Keratinocyte (primary cell): Measurements from ENCODE around the gene CCDC9. TPM values are rescaled to one million over a fixed set of nuclear protein-coding genes. Genes with fewer than 3 reads are reported as not detected.

ENCODE experiments used
- DNase-seq: peaks from one replicate; pipeline ENCODE4 v3.0.0-alpha.2; 2011; ENCODE audit warnings: low read depth, missing footprints, low spot score
- FAIRE-seq: peaks from 2 replicates; lab custom pipeline; 2011; peaks lifted over from hg19 to GRCh38; lab: Jason Lieb, UNC
- H2AFZ ChIP-seq: 2 replicates; pipeline ENCODE4 v1.6.0; 2012; ENCODE audit warnings: low read length, control low read depth, inconsistent platforms; ENCODE audit not compliant: control insufficient read depth
- H3K27ac ChIP-seq: 2 replicates; pipeline ENCODE4 v1.5.1; 2011; ENCODE audit warnings: low read length; ENCODE audit not compliant: control insufficient read depth, insufficient read depth
- H3K27me3 ChIP-seq: 3 replicates; pipeline ENCODE4 v1.6.0; 2011; ENCODE audit warnings: low read length; ENCODE audit not compliant: control insufficient read depth, insufficient read depth; ENCODE audit errors: extremely low read depth
- H3K36me3 ChIP-seq, 2 experiments: 2 replicates in 1 of 2; 3 replicates in 1 of 2; pipeline ENCODE4 v1.5.1; 2011; ENCODE audit warnings: low read length in 2 of 2, mild to moderate bottlenecking in 1 of 2; ENCODE audit not compliant: control insufficient read depth in 2 of 2, insufficient read depth in 2 of 2; ENCODE audit errors: extremely low read depth in 1 of 2
- H3K4me1 ChIP-seq: 3 replicates; pipeline ENCODE4 v1.5.1; 2011; ENCODE audit warnings: low read length; ENCODE audit not compliant: control insufficient read depth, insufficient read depth; ENCODE audit errors: extremely low read depth
- H3K4me2 ChIP-seq: 3 replicates; pipeline ENCODE4 v1.6.0; 2011; ENCODE audit warnings: low read depth, low read length; ENCODE audit not compliant: control insufficient read depth, insufficient read depth; ENCODE audit errors: extremely low read depth
- H3K4me3 ChIP-seq, 3 experiments: fragments of 200-600 bp in 1 of 3; sonication (generic) in 1 of 3; 2 replicates in 2 of 3; 3 replicates in 1 of 3; pipeline ENCODE4 v1.5.1; 2011 to 2016; ENCODE audit warnings: low read length in 3 of 3, mild to moderate bottlenecking in 3 of 3, control low read depth in 2 of 3, inconsistent platforms in 1 of 3, low read depth in 1 of 3, mixed read lengths in 1 of 3, mixed run types in 1 of 3, moderate library complexity in 1 of 3; ENCODE audit not compliant: control insufficient read depth in 2 of 3, insufficient read depth in 2 of 3; ENCODE audit errors: extremely low read depth in 1 of 3
- H3K79me2 ChIP-seq: 2 replicates; pipeline ENCODE4 v1.6.0; 2012; ENCODE audit warnings: low read length; ENCODE audit not compliant: control insufficient read depth, insufficient read depth
- H3K9ac ChIP-seq: 3 replicates; pipeline ENCODE4 v1.6.0; 2011; ENCODE audit warnings: low read length; ENCODE audit not compliant: control insufficient read depth, insufficient read depth; ENCODE audit errors: extremely low read depth
- H3K9me1 ChIP-seq: 3 replicates; pipeline ENCODE4 v1.6.0; 2011; ENCODE audit warnings: low read length; ENCODE audit not compliant: control insufficient read depth, insufficient read depth; ENCODE audit errors: extremely low read depth
- H3K9me3 ChIP-seq: 2 replicates; pipeline ENCODE4 v1.5.1; 2012; ENCODE audit warnings: low read depth, low read length; ENCODE audit not compliant: control insufficient read depth
- H4K20me1 ChIP-seq: 3 replicates; pipeline ENCODE4 v1.6.0; 2011; ENCODE audit warnings: low read length; ENCODE audit not compliant: control insufficient read depth, insufficient read depth; ENCODE audit errors: extremely low read depth
- CTCF ChIP-seq, 3 experiments: IDR thresholded peaks in 1 of 3; conservative IDR thresholded peaks in 1 of 3; optimal IDR thresholded peaks in 1 of 3; 2 replicates in 2 of 3; 3 replicates in 1 of 3; pipeline versions ENCODE3 to v1.5.1; 2011; ENCODE audit warnings: low read length in 3 of 3, mild to moderate bottlenecking in 3 of 3, moderate library complexity in 2 of 3, control low read depth in 1 of 3, inconsistent platforms in 1 of 3; ENCODE audit not compliant: insufficient read depth in 2 of 3; ENCODE audit errors: extremely low read depth in 1 of 3
- EZH2 ChIP-seq: IDR thresholded peaks from one replicate; pipeline ENCODE4 v1.6.1; 2012; ENCODE audit warnings: inconsistent platforms, mild to moderate bottlenecking, low read length, moderate library complexity
- dilution Hi-C: fragments of 300-500 bp; cut with MboI; formaldehyde crosslinking; loops from one replicate; pipeline ENCODE4 v1.7.0; 2020; ENCODE audit warnings: low sequenced_read_pairs; ENCODE audit not compliant: extremely low pct_ligation_motif_present
- polyA plus RNA-seq, 5 experiments: library from polyadenylated mRNA; depleted of rRNA in 3 of 5; stranded (reverse) in 3 of 5; stranded (forward) in 1 of 5; unstranded in 1 of 5; fragments of >200 nt; gene quantifications; 1 replicate in 1 of 5; 2 replicates in 3 of 5; 3 replicates in 1 of 5; pipeline versions ENCODE4 v1.2.1 to v1.2.3, GENCODE V29; 2011 to 2012; ENCODE audit warnings: missing spikeins in 2 of 5, low read depth in 1 of 5, low replicate concordance in 1 of 5

The CCDC9 gene
- polyA plus RNA-seq, 1 donor (not counting 4 experiments of a cell fraction or from before 2014, with no cell fraction given) = 2.8 TPM

GRCh38 chr19:47256693-47257410 lies 527 bp downstream of the CCDC9 start:
- Histone ChIP-seq H3K4me1 (peaks cover 29% of the 10 kb centered on the region), H3K36me3 (peaks cover 14 to 24% of the 10 kb centered on the region in 2 experiments), H3K9me3 (no peaks in the 10 kb centered on the region), H3K9ac (peak overlapping the region; percentile 95), H3K9me1 (no peaks in the 10 kb centered on the region), H3K4me3 (peak overlapping the region in 2 of 3 experiments; percentile 51 to 86), H3K27ac (peak overlapping the region; percentile 93), H4K20me1 (no peaks in the 10 kb centered on the region), H2AFZ (no peak overlapping the region), H3K4me2 (peak overlapping the region; percentile 79), H3K27me3 (no peaks in the 10 kb centered on the region), H3K79me2 (peaks cover 6% of the 10 kb centered on the region)
- no peak for TF ChIP-seq EZH2
- dilution Hi-C loops = no loop called here
- peak; percentile 62 for FAIRE-seq
- peak; percentile 94 for DNase-seq

GRCh38 chr19:47257411-47258169 lies 1.3 kb downstream of the CCDC9 start:
- H3K36me3 ChIP-seq = peaks cover 17 to 29% of the 10 kb centered on the region in 2 experiments
- peaks cover 29% of the 10 kb centered on the region for H3K4me1 ChIP-seq
- H2AFZ ChIP-seq = peak overlapping the region; percentile 64
- DNase-seq (peak; percentile 66), FAIRE-seq (no peak)
- H3K4me3 ChIP-seq = peak overlapping the region; percentile 47 to 81 (median 77)
- H3K9me1 ChIP-seq = no peaks in the 10 kb centered on the region
- dilution Hi-C loops = no loop called here
- no peaks in the 10 kb centered on the region for H3K27me3 ChIP-seq
- peak overlapping the region; percentile 79 for H3K4me2 ChIP-seq
- no peaks in the 10 kb centered on the region for H3K9me3 ChIP-seq
- H4K20me1 ChIP-seq = no peaks in the 10 kb centered on the region
- peak overlapping the region; percentile 80 for H3K9ac ChIP-seq
- peaks cover 6% of the 10 kb centered on the region for H3K79me2 ChIP-seq
- peak overlapping the region; percentile 70 for H3K27ac ChIP-seq
- TF ChIP-seq CTCF (optimal IDR thresholded peaks at IDR 0.05 in 1 of 3, IDR thresholded peaks at IDR 0.05 in 1 of 3, conservative IDR thresholded peaks at IDR 0.05 in 1 of 3; ENCODE audit: extremely low read depth in 1 of 3, insufficient read depth in 2 of 3, low read length in 3 of 3) (no peak), EZH2 (no peak)
